Measurements from ENCODE around the gene METTL25B.

- TF ChIP-seq POLR2AphosphoS5 (IDR thresholded peaks at IDR 0.05) (no peak), POLR2A (IDR thresholded peaks at IDR 0.05) (no peak), EP300 (IDR thresholded peaks at IDR 0.05) (no peak)
- TF ChIP-seq, protein P1, sequence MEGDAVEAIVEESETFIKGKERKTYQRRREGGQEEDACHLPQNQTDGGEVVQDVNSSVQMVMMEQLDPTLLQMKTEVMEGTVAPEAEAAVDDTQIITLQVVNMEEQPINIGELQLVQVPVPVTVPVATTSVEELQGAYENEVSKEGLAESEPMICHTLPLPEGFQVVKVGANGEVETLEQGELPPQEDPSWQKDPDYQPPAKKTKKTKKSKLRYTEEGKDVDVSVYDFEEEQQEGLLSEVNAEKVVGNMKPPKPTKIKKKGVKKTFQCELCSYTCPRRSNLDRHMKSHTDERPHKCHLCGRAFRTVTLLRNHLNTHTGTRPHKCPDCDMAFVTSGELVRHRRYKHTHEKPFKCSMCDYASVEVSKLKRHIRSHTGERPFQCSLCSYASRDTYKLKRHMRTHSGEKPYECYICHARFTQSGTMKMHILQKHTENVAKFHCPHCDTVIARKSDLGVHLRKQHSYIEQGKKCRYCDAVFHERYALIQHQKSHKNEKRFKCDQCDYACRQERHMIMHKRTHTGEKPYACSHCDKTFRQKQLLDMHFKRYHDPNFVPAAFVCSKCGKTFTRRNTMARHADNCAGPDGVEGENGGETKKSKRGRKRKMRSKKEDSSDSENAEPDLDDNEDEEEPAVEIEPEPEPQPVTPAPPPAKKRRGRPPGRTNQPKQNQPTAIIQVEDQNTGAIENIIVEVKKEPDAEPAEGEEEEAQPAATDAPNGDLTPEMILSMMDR (IDR thresholded peaks at IDR 0.05): no peak
These were observed 15.6 kb upstream of the METTL25B start for GRCh38 chr1:156712626-156713025.

Data from sigmoid colon (tissue), 4 donors.